ENCODE data around the gene REEP6.

GRCh38 chr19:1475751-1476437 is 15.1 kb upstream of the REEP6 start:
- TF ChIP-seq EZH2 (IDR thresholded peaks at IDR 0.05; ENCODE audit: insufficient read depth, poor library complexity, severe bottlenecking) (no peak), EZH2phosphoT487 (IDR thresholded peaks at IDR 0.05; ENCODE audit: insufficient read depth, low read depth) (no peak)
